ENCODE data around the gene SPNS3.

The SPNS3 gene

DNA sequence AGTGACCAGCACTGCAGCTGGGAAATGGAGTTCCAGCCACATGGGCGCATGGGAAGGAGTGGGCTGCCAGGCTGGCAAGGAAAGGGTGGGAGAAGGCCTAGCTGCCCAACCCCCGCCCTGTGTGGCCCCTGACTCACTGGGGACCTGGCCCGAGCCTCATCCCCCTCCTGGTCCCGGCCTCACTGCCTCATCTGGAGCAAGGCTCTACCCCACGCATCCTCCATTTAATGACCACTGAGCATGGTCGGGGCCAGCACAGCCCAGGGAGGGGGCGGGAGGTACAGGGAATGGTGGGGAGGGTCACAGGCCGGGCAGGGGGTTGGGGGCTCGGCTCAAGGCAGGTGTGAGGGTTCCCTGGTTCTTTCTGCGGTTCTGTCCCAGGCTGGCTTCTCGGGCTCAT lies 81.0 kb downstream of the SPNS3 start:
- TF ChIP-seq, protein P1, sequence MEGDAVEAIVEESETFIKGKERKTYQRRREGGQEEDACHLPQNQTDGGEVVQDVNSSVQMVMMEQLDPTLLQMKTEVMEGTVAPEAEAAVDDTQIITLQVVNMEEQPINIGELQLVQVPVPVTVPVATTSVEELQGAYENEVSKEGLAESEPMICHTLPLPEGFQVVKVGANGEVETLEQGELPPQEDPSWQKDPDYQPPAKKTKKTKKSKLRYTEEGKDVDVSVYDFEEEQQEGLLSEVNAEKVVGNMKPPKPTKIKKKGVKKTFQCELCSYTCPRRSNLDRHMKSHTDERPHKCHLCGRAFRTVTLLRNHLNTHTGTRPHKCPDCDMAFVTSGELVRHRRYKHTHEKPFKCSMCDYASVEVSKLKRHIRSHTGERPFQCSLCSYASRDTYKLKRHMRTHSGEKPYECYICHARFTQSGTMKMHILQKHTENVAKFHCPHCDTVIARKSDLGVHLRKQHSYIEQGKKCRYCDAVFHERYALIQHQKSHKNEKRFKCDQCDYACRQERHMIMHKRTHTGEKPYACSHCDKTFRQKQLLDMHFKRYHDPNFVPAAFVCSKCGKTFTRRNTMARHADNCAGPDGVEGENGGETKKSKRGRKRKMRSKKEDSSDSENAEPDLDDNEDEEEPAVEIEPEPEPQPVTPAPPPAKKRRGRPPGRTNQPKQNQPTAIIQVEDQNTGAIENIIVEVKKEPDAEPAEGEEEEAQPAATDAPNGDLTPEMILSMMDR (IDR thresholded peaks at IDR 0.05; ENCODE audit: borderline replicate concordance, insufficient read depth, low read depth, low read length), result no peak
- no peak overlapping the region for H3K4me3 ChIP-seq (ENCODE audit: low read depth, low read length)

DNA sequence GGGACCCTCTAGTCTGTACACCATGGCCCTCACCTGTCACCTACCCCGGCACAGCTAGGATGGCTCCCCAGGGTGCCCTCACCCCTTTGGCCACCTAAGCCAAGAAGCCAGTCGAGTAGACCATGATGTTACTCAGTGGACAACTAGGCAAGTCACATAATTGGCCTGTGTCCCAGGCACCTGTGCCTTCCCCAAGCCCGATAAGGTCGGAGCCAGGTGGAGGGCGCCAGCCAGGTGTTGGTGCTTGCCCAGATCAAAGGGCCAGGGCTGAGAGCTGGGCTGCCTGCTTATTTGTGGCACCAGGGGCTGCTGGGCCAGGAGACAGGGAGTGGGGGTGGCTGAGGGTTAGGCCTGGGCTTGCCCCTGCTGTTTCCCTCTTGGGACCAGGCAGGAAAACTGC lies 81.8 kb downstream of the SPNS3 start:
- H3K4me3 ChIP-seq (ENCODE audit: low read depth, low read length), result no peak overlapping the region
- TF ChIP-seq, protein P1 (IDR thresholded peaks at IDR 0.05; ENCODE audit: borderline replicate concordance, insufficient read depth, low read depth, low read length), result no peak

DNA sequence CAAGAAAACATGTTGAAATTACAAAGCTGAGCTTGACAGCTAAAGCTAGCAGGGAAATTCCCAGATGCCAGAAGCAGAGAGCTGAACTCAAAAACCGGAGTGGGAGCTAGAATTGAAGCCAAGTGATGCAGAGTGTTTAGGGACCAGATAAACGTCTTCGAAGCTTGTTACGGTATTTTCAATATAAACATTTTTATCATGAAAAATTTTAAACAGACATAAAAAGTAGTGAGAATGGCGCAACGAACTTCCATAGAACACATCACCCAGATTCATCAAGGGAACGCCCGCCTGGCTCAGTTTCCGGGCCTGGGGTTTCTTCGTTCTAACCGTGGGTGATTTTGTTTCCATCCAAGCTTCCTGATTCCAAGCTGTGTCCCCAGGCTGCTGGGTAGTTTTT lies 83.0 kb downstream of the SPNS3 start:
- TF ChIP-seq, protein P1 (IDR thresholded peaks at IDR 0.05; ENCODE audit: borderline replicate concordance, insufficient read depth, low read depth, low read length), result no peak

DNA sequence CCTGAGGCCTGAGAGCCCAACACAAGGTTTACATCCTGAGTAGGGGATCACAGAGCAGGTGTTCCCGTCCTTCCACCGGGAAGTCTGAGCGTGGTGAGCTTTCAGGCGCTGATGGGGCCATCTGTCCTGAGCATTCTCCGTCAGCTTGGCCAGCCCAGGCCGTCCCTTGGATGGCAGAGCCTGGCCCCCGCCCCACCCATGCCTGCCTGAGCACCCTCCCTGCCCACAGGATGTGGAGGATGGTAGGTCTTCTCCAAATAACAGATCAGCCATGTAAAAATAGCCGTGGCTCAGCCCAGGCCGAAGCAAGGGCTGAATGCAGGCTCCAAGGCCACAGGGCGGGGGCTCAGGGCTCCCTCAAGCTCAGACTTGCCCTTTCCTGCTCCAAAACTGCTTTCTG lies 85.2 kb downstream of the SPNS3 start:
- peak overlapping the region; percentile 19 for H3K4me3 ChIP-seq (ENCODE audit: low read depth, low read length)
- TF ChIP-seq, protein P1 (IDR thresholded peaks at IDR 0.05; ENCODE audit: borderline replicate concordance, insufficient read depth, low read depth, low read length), result no peak

More for the DNA sequence above, 83.0 kb downstream of the SPNS3 start:
- H3K4me3 ChIP-seq (ENCODE audit: low read depth, low read length), result no peak overlapping the region

DNA sequence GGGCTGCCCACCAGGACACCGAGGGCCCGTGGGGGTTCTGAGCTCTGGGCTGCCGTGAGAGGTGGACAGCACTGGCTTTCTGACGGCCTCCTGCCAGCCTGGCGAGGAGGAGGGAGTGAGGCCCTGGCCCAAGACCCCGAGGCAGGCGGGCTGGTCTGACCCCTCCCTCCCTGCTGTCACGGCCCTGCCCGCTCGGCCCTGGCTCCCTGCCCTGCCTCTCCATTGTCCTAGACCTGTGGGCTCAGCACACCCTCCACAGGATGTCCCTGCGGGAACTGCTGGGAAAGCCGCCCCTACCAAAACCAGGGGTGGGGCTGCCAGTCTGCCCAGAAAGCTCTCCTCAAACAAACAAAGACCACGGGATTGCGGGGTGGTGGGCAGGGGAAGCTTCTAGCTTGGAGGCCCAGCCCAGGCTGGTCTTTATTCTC lies 85.6 kb downstream of the SPNS3 start:
- H3K4me3 ChIP-seq (ENCODE audit: low read depth, low read length), result no peak overlapping the region
- TF ChIP-seq, protein P1 (IDR thresholded peaks at IDR 0.05; ENCODE audit: borderline replicate concordance, insufficient read depth, low read depth, low read length), result no peak

DNA sequence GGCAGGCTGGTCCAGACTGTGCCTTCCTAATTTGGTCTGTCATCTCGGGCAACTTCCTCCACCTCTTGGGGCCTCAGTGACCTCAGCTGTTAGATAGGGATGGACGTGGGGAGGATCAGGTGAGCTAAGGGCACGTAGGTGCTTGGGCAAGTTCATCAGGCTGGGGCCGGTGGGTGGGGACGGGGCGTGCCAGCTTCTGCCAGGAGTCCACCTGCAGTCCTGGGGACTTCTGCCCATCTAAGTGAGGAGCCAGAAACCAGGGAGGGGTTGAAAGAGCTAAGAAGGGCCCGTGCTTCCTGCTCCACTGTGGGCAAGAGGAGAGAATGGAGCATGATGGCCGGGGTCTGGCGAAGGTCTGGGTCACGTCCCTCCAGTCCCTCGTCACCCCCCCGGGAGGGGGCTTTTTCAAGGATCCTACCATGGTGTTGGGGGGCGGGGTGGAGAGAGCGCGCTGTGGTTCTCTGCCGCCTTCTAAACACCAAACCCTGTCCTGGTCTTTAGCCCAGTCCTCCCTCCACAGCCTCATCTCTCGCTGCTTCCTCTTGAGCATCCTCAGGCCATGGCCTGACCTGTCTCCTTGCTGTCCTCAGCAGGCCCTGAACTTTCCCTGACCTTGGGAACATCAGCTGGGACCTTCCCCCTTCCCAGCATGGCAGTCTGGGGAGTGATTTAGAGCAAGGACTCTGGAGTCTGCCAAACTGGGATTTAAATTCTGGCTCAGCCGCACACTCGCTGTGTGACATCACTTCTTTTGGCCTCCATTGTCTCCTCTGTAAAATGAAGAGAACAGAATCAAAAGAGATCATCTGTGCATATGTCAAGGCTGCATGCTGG lies 86.5 kb downstream of the SPNS3 start:
- H3K4me3 ChIP-seq (ENCODE audit: low read depth, low read length), result no peak overlapping the region
- TF ChIP-seq, protein P1 (IDR thresholded peaks at IDR 0.05; ENCODE audit: borderline replicate concordance, insufficient read depth, low read depth, low read length), result no peak
